Measurements from ENCODE around the gene STPG1. TPM values are rescaled to one million over a fixed set of nuclear protein-coding genes. Genes with fewer than 3 reads are reported as not detected.
"Not testable (repeated sequence)": the region's sequence is repeated elsewhere in the genome, so short reads cannot be mapped to it uniquely, and the experiment has no call there.

The STPG1 gene
- total and polyA plus RNA-seq, 8 donors: 7.8 to 11.1 (median 9.0) TPM

- no peak overlapping the region for H3K27ac ChIP-seq
- no peak overlapping the region for H3K4me3 ChIP-seq
- peaks cover 0 to 94% of the 10 kb centered on the region in 2 donors for H3K36me3 ChIP-seq
- intact Hi-C loops (cut with DNase I): no loop called here
- DNase-seq: no peak
- no peaks in the 10 kb centered on the region for H3K4me1 ChIP-seq
- no peak for ATAC-seq
- no peaks in the 10 kb centered on the region for H3K27me3 ChIP-seq
- H3K9me3 ChIP-seq: no peaks in the 10 kb centered on the region
- TF ChIP-seq CTCF (IDR thresholded peaks at IDR 0.05): no peak
Observed at GRCh38 chr1:24454673-24455072, 41.1 kb upstream of the STPG1 start.

GRCh38 chr1:24452922-24453485 lies 39.4 kb upstream of the STPG1 start:
- H3K27me3 ChIP-seq: no peaks in the 10 kb centered on the region
- intact Hi-C loops (cut with DNase I): no loop called here
- H3K9me3 ChIP-seq: no peaks in the 10 kb centered on the region
- DNase-seq: no peak
- no peak for ATAC-seq
- H3K27ac ChIP-seq: no peak overlapping the region
- no peak overlapping the region for H3K4me3 ChIP-seq
- H3K36me3 ChIP-seq: peaks cover 0 to 90% of the 10 kb centered on the region in 2 donors
- TF ChIP-seq CTCF (IDR thresholded peaks at IDR 0.05): no peak
- H3K4me1 ChIP-seq: no peaks in the 10 kb centered on the region

- Histone ChIP-seq H3K9me3 (no peaks in the 10 kb centered on the region), H3K36me3 (peaks cover 0 to 90% of the 10 kb centered on the region in 2 donors), H3K4me1 (no peaks in the 10 kb centered on the region), H3K27ac (no peak overlapping the region), H3K4me3 (no peak overlapping the region), H3K27me3 (no peaks in the 10 kb centered on the region)
- intact Hi-C loops (cut with DNase I): no loop called here
- DNase-seq: no peak
- no peak for TF ChIP-seq CTCF (IDR thresholded peaks at IDR 0.05)
- ATAC-seq: no peak
Observed at GRCh38 chr1:24451746-24452145, 38.2 kb upstream of the STPG1 start.

GRCh38 chr1:24450857-24451397 lies 37.3 kb upstream of the STPG1 start:
- Histone ChIP-seq H3K4me3 (no peak overlapping the region), H3K9me3 (no peaks in the 10 kb centered on the region), H3K27ac (no peak overlapping the region), H3K36me3 (peaks cover 0 to 86% of the 10 kb centered on the region in 2 donors), H3K4me1 (no peaks in the 10 kb centered on the region), H3K27me3 (no peaks in the 10 kb centered on the region)
- no peak for ATAC-seq
- intact Hi-C loops (cut with DNase I): no loop called here
- no peak for DNase-seq
- no peak for TF ChIP-seq CTCF (IDR thresholded peaks at IDR 0.05)

GRCh38 chr1:24450316-24450715 lies 36.7 kb upstream of the STPG1 start:
- ATAC-seq: no peak

GRCh38 chr1:24446446-24446845 lies 32.9 kb upstream of the STPG1 start:
- ATAC-seq; H3K4me1 ChIP-seq; H3K27ac ChIP-seq; H3K9me3 ChIP-seq; intact Hi-C loops (cut with DNase I); H3K27me3 ChIP-seq; H3K4me3 ChIP-seq; DNase-seq: not testable (repeated sequence)
- peaks cover 0 to 72% of the 10 kb centered on the region in 2 donors for H3K36me3 ChIP-seq

More at GRCh38 chr1:24450316-24450715, 36.7 kb upstream of the STPG1 start:
- H3K4me1 ChIP-seq: no peaks in the 10 kb centered on the region
- H3K4me3 ChIP-seq: no peak overlapping the region
- DNase-seq: no peak
- intact Hi-C loops (cut with DNase I): no loop called here
- H3K36me3 ChIP-seq: peaks cover 0 to 84% of the 10 kb centered on the region in 2 donors
- no peak overlapping the region for H3K27ac ChIP-seq
- no peak for TF ChIP-seq CTCF (IDR thresholded peaks at IDR 0.05)
- H3K27me3 ChIP-seq: no peaks in the 10 kb centered on the region
- no peaks in the 10 kb centered on the region for H3K9me3 ChIP-seq

Data from left lung (tissue), 10 donors.